G401.6 (cell line): ENCODE results near the gene LTBP2.

Experiments used
- FAIRE-seq: peaks from 2 replicates; lab custom pipeline; 2012; peaks lifted over from hg19 to GRCh38; lab: Jason Lieb, UNC

The LTBP2 gene

DNA sequence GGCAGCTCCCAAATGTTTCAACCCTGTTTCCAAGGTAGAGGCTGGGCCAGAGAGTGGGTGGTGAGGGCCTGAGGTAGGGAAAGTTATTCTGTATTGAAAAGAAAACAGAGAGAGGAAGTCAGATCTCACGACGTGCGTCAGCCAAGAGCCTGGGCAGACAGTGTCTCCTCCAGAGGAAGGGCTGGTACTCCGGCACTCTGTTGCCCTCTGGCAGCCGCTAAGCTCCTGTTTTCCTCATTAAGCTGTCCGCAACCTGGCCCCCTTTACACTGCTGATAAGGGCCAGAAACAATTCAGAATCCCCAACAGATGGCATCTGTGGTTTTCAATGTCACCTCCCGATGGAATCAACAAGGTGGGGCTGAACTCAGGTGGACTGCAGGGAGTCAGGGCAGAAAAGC, 26.0 kb upstream of the LTBP2 start:
- FAIRE-seq, result no peak

- no peak for FAIRE-seq
Observed at GRCh38 chr14:74637178-74637550, 25.1 kb upstream of the LTBP2 start.

DNA sequence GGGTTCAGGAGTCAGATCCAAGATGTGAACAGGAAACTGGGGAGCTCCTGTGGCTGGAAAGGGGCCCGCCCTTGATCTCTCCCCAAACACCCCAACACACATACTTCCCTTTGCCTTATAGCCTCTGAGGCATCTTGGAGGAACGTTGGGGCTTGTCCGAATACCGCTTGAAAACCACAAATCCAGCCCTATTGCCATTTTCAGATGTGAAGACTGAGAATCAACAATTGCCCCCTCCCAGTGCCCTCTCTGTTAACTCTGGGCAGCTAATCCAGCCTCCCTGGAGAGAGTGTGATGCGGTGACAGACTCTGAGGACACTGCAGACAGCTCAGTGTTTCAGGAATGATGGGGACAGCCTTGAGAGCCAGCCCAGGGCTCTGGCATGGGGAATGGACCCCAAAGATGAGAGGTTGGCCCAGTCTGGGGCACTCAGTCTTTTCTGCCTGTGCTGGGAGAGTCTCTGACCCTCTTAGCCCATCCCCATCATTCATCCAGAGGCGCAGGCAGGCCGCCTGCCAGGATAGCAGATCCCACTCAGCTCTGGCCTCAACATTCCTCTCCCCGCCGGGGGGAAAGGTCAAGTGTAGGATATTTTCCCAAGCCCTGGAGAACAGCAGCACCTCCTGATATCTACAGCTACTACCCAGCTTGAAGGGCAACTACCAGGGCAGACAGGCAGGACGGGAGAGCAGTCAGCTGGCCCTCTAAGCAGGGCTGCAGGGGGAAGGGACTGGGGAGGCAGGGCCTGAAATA, 24.6 kb upstream of the LTBP2 start:
- no peak for FAIRE-seq

DNA sequence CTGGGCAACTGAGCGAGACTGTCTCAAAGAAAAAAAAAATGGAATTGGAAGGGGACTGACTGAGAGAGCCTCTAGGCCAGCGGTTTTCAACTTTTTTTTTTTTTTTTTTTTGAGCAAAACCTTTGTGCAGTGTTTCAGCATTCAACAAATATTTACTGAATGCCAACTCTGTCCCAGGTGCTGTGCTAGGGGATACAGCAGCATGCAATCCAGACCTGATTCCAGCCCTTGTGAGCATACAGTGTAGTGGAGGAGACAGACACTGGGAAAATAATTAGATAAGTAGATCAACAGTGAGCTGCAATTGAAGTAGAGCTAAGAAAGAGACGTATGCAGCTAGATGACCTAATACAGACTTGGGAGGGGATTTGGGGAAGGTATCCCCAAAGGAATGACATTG, 23.8 kb upstream of the LTBP2 start:
- no peak for FAIRE-seq

- no peak for FAIRE-seq
Observed at GRCh38 chr14:74634964-74635363, 22.9 kb upstream of the LTBP2 start.

DNA sequence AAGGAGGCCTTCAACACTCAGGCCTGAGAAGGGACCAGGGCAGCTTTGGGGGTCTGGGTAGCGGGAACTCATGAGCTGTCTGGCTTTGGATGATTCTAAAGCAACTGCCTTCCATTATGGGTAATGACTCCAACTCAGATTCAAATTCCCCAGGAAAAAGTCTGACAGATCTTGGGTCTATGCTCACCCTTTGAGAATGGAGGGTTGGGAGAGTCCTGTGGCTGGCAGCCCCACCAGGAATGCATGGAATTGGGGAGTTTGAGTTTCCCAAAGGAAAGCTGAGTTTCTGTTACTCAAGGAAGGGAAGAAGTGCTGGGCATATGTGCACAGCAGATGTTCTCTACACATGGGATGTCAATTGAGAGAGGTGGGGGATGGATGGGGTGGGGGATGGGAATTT, 22.4 kb upstream of the LTBP2 start:
- FAIRE-seq, result no peak

DNA sequence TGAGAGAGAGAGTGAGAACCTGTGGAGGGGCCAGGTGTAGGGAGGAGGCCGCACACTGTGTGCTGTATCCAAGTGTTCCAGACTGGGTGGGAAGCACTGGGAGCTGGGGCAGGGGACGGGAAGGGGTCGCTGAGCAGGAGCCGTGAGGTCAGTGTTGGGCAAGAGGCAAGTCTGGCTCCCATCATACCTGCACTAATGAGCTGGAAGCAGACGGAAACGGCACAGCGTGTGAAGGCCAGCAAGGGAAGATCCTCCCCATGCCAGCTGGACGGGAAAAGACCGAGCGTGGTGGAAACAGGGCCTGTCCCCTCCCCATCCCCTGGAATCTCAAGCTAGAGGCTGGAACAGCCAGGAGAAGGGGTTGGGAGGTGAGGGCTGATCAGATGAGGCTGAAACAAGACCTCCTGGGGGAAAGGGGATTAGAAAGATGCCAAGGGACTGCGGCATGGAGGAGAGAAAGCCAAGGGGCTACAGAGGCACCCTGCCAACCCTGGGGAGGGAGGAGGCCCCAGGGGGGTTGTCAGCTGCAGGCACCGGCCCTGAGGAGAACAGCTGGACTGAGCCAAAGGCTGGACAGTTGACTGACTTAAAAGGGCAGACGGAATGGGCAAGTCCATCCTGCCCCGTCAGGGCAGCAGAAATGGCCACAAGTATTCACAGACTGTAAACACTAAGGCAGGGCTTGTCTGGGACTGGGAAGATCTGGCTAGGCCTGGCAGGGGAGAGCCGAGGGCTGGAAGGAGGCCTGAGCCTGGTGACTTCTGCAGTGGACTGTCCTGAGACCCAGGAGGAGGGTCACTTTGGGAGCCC, 19.0 kb upstream of the LTBP2 start:
- FAIRE-seq, result no peak

- no peak for FAIRE-seq
Observed at GRCh38 chr14:74628418-74628817, 16.4 kb upstream of the LTBP2 start.

GRCh38 chr14:74627076-74627475, 15.0 kb upstream of the LTBP2 start:
- no peak for FAIRE-seq

DNA sequence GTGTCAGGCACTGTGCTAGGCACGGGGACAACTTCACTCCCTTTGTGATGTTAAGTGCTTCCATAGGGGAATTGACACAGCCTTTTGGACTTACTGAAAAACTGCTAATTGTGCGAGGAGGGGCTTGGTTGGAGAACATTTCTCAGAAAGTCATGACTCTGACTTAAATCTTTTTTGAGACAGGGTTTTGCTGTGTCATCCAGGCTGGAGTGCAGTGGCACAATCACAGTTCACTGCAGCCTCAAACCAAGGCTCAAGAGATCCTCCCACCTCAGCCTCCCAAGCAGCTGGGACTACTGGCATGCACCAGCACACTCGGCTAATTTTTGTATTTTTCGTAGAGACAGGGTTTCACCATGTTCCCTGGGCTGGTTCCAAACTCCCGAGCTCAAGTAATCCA, 10.2 kb upstream of the LTBP2 start:
- no peak for FAIRE-seq

DNA sequence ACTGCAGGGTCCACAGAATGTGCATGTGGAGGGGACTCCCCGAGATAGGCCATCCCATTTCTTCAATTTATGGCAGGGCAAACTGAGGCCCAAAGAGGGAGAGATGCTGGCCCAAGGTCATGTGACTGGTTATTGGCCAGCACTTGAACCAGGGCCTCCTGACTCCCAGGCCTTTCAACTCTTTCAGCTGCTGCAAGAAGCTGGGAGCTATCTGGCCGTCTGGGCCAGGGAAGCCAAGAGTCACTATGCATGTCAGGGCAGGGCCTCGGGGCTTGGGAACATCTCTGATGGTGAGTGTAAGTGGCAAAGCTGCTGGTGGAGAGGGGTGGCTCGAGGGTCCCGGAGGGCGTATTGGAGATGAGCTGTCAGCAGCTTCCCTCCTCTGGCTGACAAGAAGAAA, 9.5 kb upstream of the LTBP2 start:
- no peak for FAIRE-seq

DNA sequence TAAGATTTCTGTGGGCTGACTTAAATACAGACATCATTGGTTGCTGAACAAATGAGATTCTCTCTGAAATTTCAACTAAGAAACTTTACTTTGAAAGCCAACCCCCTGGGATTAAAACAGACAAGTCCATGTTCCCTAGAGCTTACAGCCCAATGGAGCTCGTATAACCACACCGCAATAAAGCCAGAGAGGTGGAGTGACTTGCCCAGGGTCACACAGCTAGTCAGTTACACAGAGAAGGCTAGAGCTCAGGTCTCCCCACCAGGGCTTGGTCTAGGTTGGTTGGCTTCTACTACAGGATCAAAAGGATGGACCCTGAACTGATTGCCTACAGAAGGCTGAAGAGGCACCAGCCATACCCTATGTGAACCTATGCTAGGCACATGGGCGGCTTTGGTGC, 8.9 kb upstream of the LTBP2 start:
- FAIRE-seq, result no peak

GRCh38 chr14:74620497-74620921, 8.5 kb upstream of the LTBP2 start:
- FAIRE-seq, result peak; percentile 31

- FAIRE-seq, result no peak
Observed at GRCh38 chr14:74619672-74620131, 7.7 kb upstream of the LTBP2 start.

DNA sequence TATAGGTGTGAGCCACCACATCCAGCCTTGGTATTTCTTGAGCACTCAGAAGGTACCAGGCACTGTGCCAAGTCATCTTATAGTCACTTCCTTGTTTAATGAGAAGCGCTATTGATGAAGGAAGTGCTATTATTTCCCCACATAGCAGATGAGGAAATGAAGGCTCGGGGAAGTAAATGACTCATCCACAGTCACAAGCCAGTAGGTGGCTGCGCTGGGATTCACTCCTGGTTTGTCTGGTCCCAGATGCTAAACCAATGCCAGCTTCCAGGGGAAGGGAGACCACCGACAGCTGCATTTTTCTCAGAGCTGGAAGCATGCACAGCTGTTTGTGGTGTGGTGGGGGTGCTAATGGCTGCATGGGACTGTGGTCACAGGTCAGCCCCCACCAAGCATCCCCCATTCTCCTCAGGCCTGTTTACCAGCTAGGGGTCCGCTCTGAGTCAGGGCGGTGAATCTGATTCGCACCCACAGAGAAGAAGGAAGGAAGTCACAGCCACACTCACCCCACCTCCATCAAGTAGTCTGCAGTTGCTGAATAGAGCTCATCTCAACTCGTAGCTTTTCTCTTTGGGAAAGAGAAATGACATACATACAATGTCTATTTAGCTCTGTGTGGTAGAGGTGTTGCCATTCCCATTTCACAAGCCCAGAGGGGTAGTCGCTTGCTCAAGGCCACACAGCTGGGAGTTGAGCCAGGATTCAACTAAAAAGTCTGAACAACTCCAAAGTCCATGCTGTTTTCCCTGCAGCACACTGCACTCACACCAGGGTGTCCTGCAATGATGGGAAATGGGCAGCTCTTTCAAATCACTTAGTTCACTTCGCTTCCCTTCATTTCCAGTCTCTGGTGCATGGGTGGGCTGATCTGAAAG, 6.3 kb upstream of the LTBP2 start:
- FAIRE-seq, result peak; percentile 21

- peak; percentile 93 for FAIRE-seq
Observed at GRCh38 chr14:74616996-74617700, 5.1 kb upstream of the LTBP2 start.

- FAIRE-seq, result no peak
Observed at GRCh38 chr14:74616507-74616906, 4.5 kb upstream of the LTBP2 start.

- no peak for FAIRE-seq
Observed at GRCh38 chr14:74615735-74616134, 3.7 kb upstream of the LTBP2 start.

DNA sequence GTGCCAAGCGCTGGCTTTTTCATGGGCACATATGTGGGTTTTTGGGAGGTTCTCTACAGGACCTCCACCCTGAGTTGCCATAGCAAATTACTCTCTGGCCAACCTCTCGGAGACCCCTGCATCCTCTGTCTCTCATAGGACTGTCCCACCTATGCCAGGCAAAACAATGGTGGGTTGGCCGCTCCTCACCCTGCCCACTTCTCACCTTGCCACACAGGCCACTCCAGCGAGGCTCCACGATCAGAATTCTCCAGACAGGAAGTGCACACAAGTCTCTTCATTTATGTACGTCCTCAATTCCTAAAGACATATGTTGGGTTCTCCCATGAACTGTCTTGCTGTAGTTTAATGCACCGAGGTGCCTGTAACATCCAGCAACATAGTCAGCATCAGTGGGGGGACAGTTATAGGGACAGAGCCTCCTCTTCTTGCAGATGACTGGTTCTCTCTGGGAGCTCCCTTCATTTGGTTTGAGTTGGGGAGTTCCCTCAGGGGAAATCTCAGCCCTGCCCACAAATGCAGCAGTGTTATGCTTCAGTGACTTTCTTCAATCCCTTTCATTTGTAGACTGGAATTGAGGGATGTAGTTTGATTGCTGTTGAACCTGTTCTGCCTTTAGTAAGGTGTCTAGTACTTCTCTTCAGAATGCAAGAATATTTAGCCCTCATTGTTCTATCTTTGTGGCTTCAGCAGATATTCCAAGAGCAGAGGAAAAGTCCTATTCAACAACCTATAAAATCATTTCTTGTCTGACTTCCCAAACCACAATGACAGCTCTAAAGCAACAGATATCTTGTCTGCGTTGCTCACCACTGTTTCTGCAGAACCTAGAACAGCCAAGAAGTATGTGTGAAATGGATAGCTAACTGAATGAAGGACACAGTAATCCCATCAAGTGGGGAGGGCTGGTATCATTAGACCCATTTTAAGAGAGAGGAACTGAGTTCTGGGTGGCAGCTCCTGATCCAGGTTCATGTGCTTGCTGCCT, 2.8 kb upstream of the LTBP2 start:
- peak; percentile 42 for FAIRE-seq

DNA sequence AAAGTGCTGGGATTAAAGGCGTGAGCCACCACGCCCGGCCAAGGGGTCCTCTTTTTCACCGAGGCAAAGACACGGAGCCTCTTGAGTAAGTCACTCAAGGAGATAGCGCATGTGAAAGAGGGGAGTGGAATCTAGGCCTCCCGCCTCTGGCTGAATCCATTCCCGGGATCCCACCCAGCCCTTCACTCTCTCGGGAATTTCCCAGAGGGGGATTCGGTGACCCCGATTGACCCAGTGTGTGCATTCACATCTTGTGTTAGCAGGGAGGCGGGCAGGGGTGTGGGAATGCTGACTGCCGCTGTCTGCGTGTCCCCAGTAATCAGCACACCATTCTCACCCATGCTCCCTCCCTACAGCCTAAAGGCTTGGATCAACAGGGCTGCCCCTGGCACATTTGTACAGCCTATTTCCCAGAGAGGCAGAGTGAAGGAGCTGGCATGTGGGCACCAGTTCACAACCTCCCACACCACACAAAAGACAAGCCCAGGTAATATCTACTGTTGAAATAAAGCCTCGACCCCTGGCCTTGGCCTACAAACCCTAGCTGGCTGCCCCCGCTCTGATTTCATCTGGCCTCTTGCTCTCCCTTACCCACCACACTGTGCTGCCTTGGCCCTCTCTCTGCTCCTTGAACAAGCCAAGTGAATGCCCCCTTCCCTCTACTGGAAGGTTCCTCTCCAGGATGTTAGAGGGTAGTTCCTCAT, 1.3 kb upstream of the LTBP2 start:
- no peak for FAIRE-seq
